K562 (cell line): Measurements from ENCODE around the gene GJA9. TPM values are rescaled to one million over a fixed set of nuclear protein-coding genes. Genes with fewer than 3 reads are reported as not detected.

ENCODE experiments used
- ATAC-seq: fragments of 200-7000 bp; cut with Tn5 transposase; 3 replicates; pipeline ENCODE4 v1.9.1; 2020; ENCODE audit warnings: moderate library complexity
- BruUV-seq: library from RNA; stranded (reverse); fragments of 400-500 nt; replicated peaks from 2 replicates; lab custom pipeline; 2021; lab: Mats Ljungman, UMichigan
- CTCF ChIA-PET: fragments of 300-600 bp; formaldehyde crosslinking; extraction: SDS; loops from one replicate; lab custom pipeline; 2021; ENCODE audit warnings: low intra/inter-chr PET ratio; lab: Yijun Ruan, JAX
- POLR2A ChIA-PET: fragments of 300-600, 350-650 bp; sonication (Branson Sonifier 250); formaldehyde crosslinking; extraction: SDS; loops from one replicate; lab custom pipeline; 2021; ENCODE audit warnings: antibody characterized with exemption, inconsistent platforms; lab: Yijun Ruan, JAX
- DNase-seq, 4 experiments: peaks; one replicate each; pipeline versions ENCODE4 v3.0.0 to v3.0.0-alpha.2; 2011 to 2018; ENCODE audit warnings: low spot score in 3 of 4, mixed read lengths in 3 of 4; ENCODE audit errors: extremely low read depth in 1 of 4
- FAIRE-seq: peaks from 2 replicates; lab custom pipeline; 2011; peaks lifted over from hg19 to GRCh38; lab: Jason Lieb, UNC
- H2AFZ ChIP-seq: 2 replicates; pipeline ENCODE4 v1.6.0; 2011; ENCODE audit warnings: low read depth, low read length, control low read depth, inconsistent platforms
- H3K27ac ChIP-seq: fragments of 200-600 bp; 3 replicates; pipeline ENCODE4 v1.8.0; 2011; ENCODE audit warnings: low read depth, mild to moderate bottlenecking, control low read depth, inconsistent platforms, low read length, moderate library complexity, mixed read lengths; ENCODE audit errors: extremely low read depth
- H3K27me3 ChIP-seq, 2 experiments: fragments of 300-600 bp in 1 of 2; 2 replicates in 1 of 2; 3 replicates in 1 of 2; pipeline versions ENCODE4 v1.6.0 to v1.8.0; 2011; ENCODE audit warnings: inconsistent platforms in 2 of 2, low read length in 2 of 2, mild to moderate bottlenecking in 1 of 2, mixed read lengths in 1 of 2, moderate library complexity in 1 of 2; ENCODE audit not compliant: control insufficient read depth in 2 of 2, insufficient read depth in 2 of 2
- H3K36me3 ChIP-seq: fragments of 300-600 bp; 3 replicates; pipeline ENCODE4 v1.8.0; 2011; ENCODE audit warnings: mild to moderate bottlenecking, low read length, inconsistent platforms; ENCODE audit not compliant: control insufficient read depth, insufficient read depth
- H3K4me1 ChIP-seq, 2 experiments: fragments of 200-600 bp in 1 of 2; replicated peaks in 1 of 2; 2 replicates in 1 of 2; 3 replicates in 1 of 2; pipeline versions ENCODE4 v1.5.1 to v1.8.0; 2011; ENCODE audit warnings: inconsistent platforms in 2 of 2, low read length in 2 of 2, mild to moderate bottlenecking in 1 of 2, mixed read lengths in 1 of 2, moderate library complexity in 1 of 2; ENCODE audit not compliant: control insufficient read depth in 2 of 2, insufficient read depth in 2 of 2
- H3K4me2 ChIP-seq: 2 replicates; pipeline ENCODE4 v1.6.1; 2011; ENCODE audit warnings: low read length, control low read depth, inconsistent platforms, mixed read lengths; ENCODE audit not compliant: insufficient read depth
- H3K4me3 ChIP-seq: fragments of 200-600 bp; sonication (generic), shearing (Covaris generic); 2 replicates; pipeline ENCODE4 v1.5.1; 2016; ENCODE audit warnings: control low read depth, inconsistent platforms
- H3K79me2 ChIP-seq: fragments of 200-600 bp; 3 replicates; pipeline ENCODE4 v1.8.0; 2011; ENCODE audit warnings: low read length, inconsistent platforms; ENCODE audit not compliant: control insufficient read depth, insufficient read depth
- H3K9ac ChIP-seq, 2 experiments: 2 replicates each; pipeline versions ENCODE4 v1.6.0 to v1.6.1; 2011; ENCODE audit warnings: low read depth in 2 of 2, low read length in 2 of 2, control low read depth in 1 of 2, inconsistent platforms in 1 of 2, mild to moderate bottlenecking in 1 of 2, mixed read lengths in 1 of 2; ENCODE audit not compliant: insufficient read depth in 1 of 2
- H3K9me1 ChIP-seq: one replicate; pipeline ENCODE4 v1.6.0; 2011; ENCODE audit warnings: inconsistent platforms, mild to moderate bottlenecking, low read length, moderate library complexity; ENCODE audit not compliant: control insufficient read depth, insufficient read depth
- H3K9me3 ChIP-seq: replicated peaks from 2 replicates; pipeline ENCODE4 v1.5.1; 2011; ENCODE audit warnings: low read depth, low read length, inconsistent platforms; ENCODE audit not compliant: control insufficient read depth, insufficient read depth
- H4K20me1 ChIP-seq: replicated peaks from 2 replicates; pipeline ENCODE4 v1.6.1; 2011; ENCODE audit warnings: low read length, inconsistent platforms, mixed read lengths; ENCODE audit not compliant: control insufficient read depth, insufficient read depth
- BRD9 ChIP-seq: fragments of 450-650 bp; IDR thresholded peaks from 2 replicates; pipeline ENCODE4 v1.6.1; 2018; ENCODE audit warnings: low read depth; ENCODE audit not compliant: partially characterized antibody
- CBFB ChIP-seq: sonication (generic); formaldehyde crosslinking; IDR thresholded peaks from 2 replicates; pipeline ENCODE4 v1.4.0; 2020; ENCODE audit warnings: mild to moderate bottlenecking, missing genetic modification reagents
- CGGBP1 ChIP-seq: fragments of 250-450 bp; sonication (Bioruptor Pico); IDR thresholded peaks from 2 replicates; pipeline ENCODE4 v1.9.0; 2021; ENCODE audit warnings: mild to moderate bottlenecking
- E2F4 ChIP-seq: sonication (generic); formaldehyde crosslinking; IDR thresholded peaks from 2 replicates; pipeline ENCODE4 v1.8.0; 2022; ENCODE audit warnings: mild to moderate bottlenecking, low read depth, missing genetic modification reagents
- FOXK1 ChIP-seq: sonication (generic); formaldehyde crosslinking; IDR thresholded peaks from 2 replicates; pipeline ENCODE4 v1.8.0; 2022; ENCODE audit warnings: missing genetic modification reagents, mild to moderate bottlenecking, borderline replicate concordance
- HMGN3 ChIP-seq: IDR thresholded peaks from 2 replicates; pipeline ENCODE4 v1.6.1; 2011; ENCODE audit warnings: borderline replicate concordance, low read depth, mild to moderate bottlenecking, mixed read lengths, low read length; ENCODE audit not compliant: insufficient read length; ENCODE audit errors: extremely low read depth
- HOXB6 ChIP-seq: fragments of 250-450 bp; sonication (Bioruptor Pico); IDR thresholded peaks from 2 replicates; pipeline ENCODE4 v1.5.1; 2022; ENCODE audit warnings: mild to moderate bottlenecking, borderline replicate concordance
- KHSRP ChIP-seq: fragments of 450-650 bp; IDR thresholded peaks from 2 replicates; pipeline ENCODE4 v1.6.1; 2017
- MEIS2 ChIP-seq: fragments of 450-650 bp; IDR thresholded peaks from 2 replicates; pipeline ENCODE4 v1.6.1; 2014; ENCODE audit warnings: mild to moderate bottlenecking; ENCODE audit not compliant: partially characterized antibody
- MTA2 ChIP-seq: fragments of 450-650 bp; IDR thresholded peaks from 2 replicates; pipeline ENCODE4 v1.6.1; 2016; ENCODE audit warnings: low read depth
- MXI1 ChIP-seq: IDR thresholded peaks from 2 replicates; pipeline ENCODE4 v1.6.1; 2011; ENCODE audit warnings: low read depth, mild to moderate bottlenecking, improper control_type of control experiment, low read length
- PYGO2 ChIP-seq: fragments of 450-650 bp; IDR thresholded peaks from 2 replicates; pipeline ENCODE4 v1.6.1; 2016; ENCODE audit warnings: mild to moderate bottlenecking, missing genetic modification characterization, moderate library complexity, missing compliant biosample characterization
- ZNF143 ChIP-seq: sonication (generic); formaldehyde crosslinking; IDR thresholded peaks from 2 replicates; pipeline ENCODE4 v1.9.0; 2022; ENCODE audit warnings: mild to moderate bottlenecking, missing genetic modification reagents
- ZNF146 ChIP-seq: IDR thresholded peaks from one replicate; pipeline ENCODE4 v1.6.1; 2018; ENCODE audit warnings: missing compliant biosample characterization; ENCODE audit not compliant: unreplicated experiment
- ZNF408 ChIP-seq: fragments of 250-450 bp; sonication (Bioruptor Pico); IDR thresholded peaks from 2 replicates; pipeline ENCODE4 v1.4.0; 2020; ENCODE audit warnings: low read depth, mild to moderate bottlenecking, moderate library complexity
- ZNF583 ChIP-seq: fragments of 250-450 bp; sonication (Bioruptor Pico); IDR thresholded peaks from 2 replicates; pipeline ENCODE4 v1.4.0; 2020
- ZNF766 ChIP-seq: fragments of 200-800 bp; sonication (Bioruptor generic); conservative IDR thresholded peaks from 2 replicates; pipeline ENCODE4 v1.6.1; 2016; ENCODE audit warnings: missing genetic modification characterization, missing compliant biosample characterization
- WGBS: fragments of 100-300 bp; shearing (Covaris generic); methylation state at CpG from one replicate; pipeline ENCODE4 v1.1.6; 2016; ENCODE audit warnings: low coverage, mixed read lengths; ENCODE audit not compliant: insufficient coverage; ENCODE audit errors: missing lambda C conversion rate; 5-methylcytosine and 5-hydroxymethylcytosine counted together
- in situ Hi-C: fragments of 300-500 bp; cut with MboI; formaldehyde crosslinking; loops from 4 replicates; pipeline ENCODE4 v1.15.0; 2018; ENCODE audit warnings: inconsistent platforms, mixed read lengths
- intact Hi-C: fragments of 100-400 bp; cut with micrococcal nuclease; formaldehyde crosslinking; loops from 2 replicates; pipeline ENCODE4 v1.14.2; 2022
- polyA plus RNA-seq, 8 experiments: library from polyadenylated mRNA; depleted of rRNA in 4 of 8; stranded (reverse) in 5 of 8; unstranded in 3 of 8; fragments of >200 nt; fragmentation: Nextera tagmentation in 2 of 8; fragmentation: Illumina TruSeq in 1 of 8; extraction: Ambion mirVana in 2 of 8; extraction: Trizol in 1 of 8; gene quantifications; 2 replicates each; pipeline versions ENCODE4 v1.2.1 to v1.2.3, GENCODE V29; 2011 to 2014; ENCODE audit warnings: inconsistent platforms in 1 of 8, missing spikeins in 1 of 8
- total RNA-seq, 7 experiments: library from RNA; depleted of rRNA in 6 of 7; stranded (reverse); fragments of >200 nt in 6 of 7; fragmentation: Illumina TruSeq in 2 of 7; extraction: Trizol in 2 of 7; gene quantifications; 2 replicates each; pipeline versions ENCODE4 v1.2.1 to v1.2.3, GENCODE V29; 2011 to 2021; ENCODE audit warnings: low replicate concordance in 1 of 7
- TF ChIP-seq, protein P1 (sequence below): fragments of 450-650 bp; IDR thresholded peaks from 2 replicates; pipeline ENCODE4 v1.6.1; 2016; ENCODE audit warnings: low read depth, mild to moderate bottlenecking, moderate library complexity
- TF ChIP-seq, protein P2 (sequence below), 3 experiments: fragments of 200-800 bp in 1 of 3; sonication (Bioruptor generic) in 1 of 3; sonication (generic) in 1 of 3; formaldehyde crosslinking in 1 of 3; IDR thresholded peaks; 2 replicates each; pipeline versions ENCODE4 v1.6.1 to v1.8.0; 2016 to 2022; ENCODE audit warnings: mild to moderate bottlenecking in 2 of 3, missing compliant biosample characterization in 2 of 3, missing genetic modification characterization in 2 of 3, missing genetic modification reagents in 1 of 3

GJA9 gene
- total and polyA plus RNA-seq, 9 of the 15 experiments (the other 6 are each of a cell fraction or from before 2014, with no cell fraction given) = not detected

- Histone ChIP-seq H3K36me3 (no peaks in the 10 kb centered on the region), H3K79me2 (no peaks in the 10 kb centered on the region), H3K27me3 (no peaks in the 10 kb centered on the region), H3K27ac (no peak overlapping the region), H2AFZ (no peak overlapping the region)
- intact Hi-C loops = no loop called here
- DNase-seq = no peak
- no peak for FAIRE-seq
- WGBS = 53% methylated on average over 13 of the region's 13 CpGs
- no peak for TF ChIP-seq CBFB (CRISPR knock-in tag)
- TF ChIP-seq, protein P1, sequence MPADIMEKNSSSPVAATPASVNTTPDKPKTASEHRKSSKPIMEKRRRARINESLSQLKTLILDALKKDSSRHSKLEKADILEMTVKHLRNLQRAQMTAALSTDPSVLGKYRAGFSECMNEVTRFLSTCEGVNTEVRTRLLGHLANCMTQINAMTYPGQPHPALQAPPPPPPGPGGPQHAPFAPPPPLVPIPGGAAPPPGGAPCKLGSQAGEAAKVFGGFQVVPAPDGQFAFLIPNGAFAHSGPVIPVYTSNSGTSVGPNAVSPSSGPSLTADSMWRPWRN = no peak
- TF ChIP-seq HOXB6 (CRISPR knock-in tag) = no peak
- no peak for TF ChIP-seq MXI1
- TF ChIP-seq ZNF766 (CRISPR knock-in tag) = no peak
- TF ChIP-seq BRD9 = no peak
- TF ChIP-seq ZNF143 (CRISPR knock-in tag) = no peak
- TF ChIP-seq MTA2 = no peak
- no peak for TF ChIP-seq ZNF408 (CRISPR knock-in tag)
- TF ChIP-seq FOXK1 = no peak
- no peak for TF ChIP-seq CGGBP1
- TF ChIP-seq HMGN3 = no peak
- TF ChIP-seq PYGO2 (tag) = no peak
- no peak for TF ChIP-seq ZNF146 (CRISPR knock-in tag)
- TF ChIP-seq MEIS2 = no peak
- TF ChIP-seq, protein P2, sequence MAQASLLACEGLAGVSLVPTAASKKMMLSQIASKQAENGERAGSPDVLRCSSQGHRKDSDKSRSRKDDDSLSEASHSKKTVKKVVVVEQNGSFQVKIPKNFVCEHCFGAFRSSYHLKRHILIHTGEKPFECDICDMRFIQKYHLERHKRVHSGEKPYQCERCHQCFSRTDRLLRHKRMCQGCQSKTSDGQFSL (CRISPR knock-in tag; IDR thresholded peaks at IDR 0.05) = no peak
- TF ChIP-seq, protein P2 (tag; IDR thresholded peaks at IDR 0.05) = no peak
- no peak for TF ChIP-seq KHSRP
- no peak for TF ChIP-seq E2F4 (CRISPR knock-in tag)
- no peak for TF ChIP-seq ZNF583 (CRISPR knock-in tag)
- TF ChIP-seq, all 486 proteins: peak for 0
- Histone ChIP-seq H3K9me3 (no peaks in the 10 kb centered on the region), H3K4me3 (no peak overlapping the region), H3K9ac (no peak overlapping the region), H3K9me1 (no peaks in the 10 kb centered on the region), H4K20me1 (no peaks in the 10 kb centered on the region), H3K4me2 (no peak overlapping the region), H3K4me1 (peaks cover 0 to 3% of the 10 kb centered on the region in 2 experiments; a peak in 1 of 5 replicates)
- no peak for ATAC-seq
- in situ Hi-C loops = no loop called here
- no TSS peak for BruUV-seq
- CTCF ChIA-PET = no interaction called here
- POLR2A ChIA-PET = interaction anchor here (0.5 to 1.0 kb wide), 2 partner anchors 12 to 18 kb away, joined by 3 to 6 read pairs; no protein-coding TSS in a partner anchor
These were observed 27.4 kb upstream of the GJA9 start for GRCh38 chr1:38908821-38909220.
